H1 (cell line): ENCODE measurements around the gene SLIT3. TPM values are rescaled to one million over a fixed set of nuclear protein-coding genes. Genes with fewer than 3 reads are reported as not detected.

ENCODE experiments used
- BACH1 ChIP-seq: IDR thresholded peaks from 2 replicates; pipeline ENCODE4 v1.6.1; 2012; ENCODE audit warnings: low read length, improper control_type of control experiment
- CBX5 ChIP-seq: fragments of 300-800, 300-1000 bp; sonication (generic); IDR thresholded peaks from 2 replicates; pipeline ENCODE4 v1.7.1; 2016; ENCODE audit warnings: antibody characterized with exemption, low read length, low read depth
- FOSL1 ChIP-seq: IDR thresholded peaks from 2 replicates; pipeline ENCODE4 v1.6.1; 2011; ENCODE audit warnings: mild to moderate bottlenecking, low read depth, low read length, moderate library complexity; ENCODE audit not compliant: insufficient read depth
- POU5F1 ChIP-seq: IDR thresholded peaks from 2 replicates; pipeline ENCODE4 v1.6.1; 2011; ENCODE audit warnings: low read depth, mild to moderate bottlenecking, low read length, moderate library complexity
- SP1 ChIP-seq: IDR thresholded peaks from 2 replicates; pipeline ENCODE4 v1.6.1; 2011; ENCODE audit warnings: low read depth, low read length
- ZNF274 ChIP-seq: IDR thresholded peaks from 2 replicates; pipeline ENCODE4 v1.7.0; 2012; ENCODE audit warnings: low read length, borderline replicate concordance; ENCODE audit errors: extremely low read depth
- polyA plus RNA-seq, 7 experiments: library from polyadenylated mRNA; depleted of rRNA in 3 of 7; stranded (reverse) in 5 of 7; unstranded in 2 of 7; fragments of >200 nt in 5 of 7; fragments of 200-250 nt in 2 of 7; gene quantifications; 1 replicate in 5 of 7; 2 replicates in 1 of 7; 4 replicates in 1 of 7; pipeline versions ENCODE4 v1.2.1 to v1.2.3, GENCODE V29; 2011 to 2013; ENCODE audit warnings: missing spikeins in 2 of 7, mixed read lengths in 2 of 7
- total RNA-seq: library from RNA; stranded (reverse); fragmentation: NEBNext Ultra II Directional; extraction: Animal tissue kit (Norgen Biotek cat#: 25700); gene quantifications from 2 replicates; pipeline ENCODE4 v1.2.1, GENCODE V29; 2021
- TF ChIP-seq, protein P1 (sequence below), 3 experiments: IDR thresholded peaks; 1 replicate in 2 of 3; 2 replicates in 1 of 3; pipeline versions ENCODE4 v1.5.1 to v1.6.1; 2011; ENCODE audit warnings: low read length in 3 of 3, mild to moderate bottlenecking in 3 of 3, inconsistent platforms in 2 of 3, low read depth in 1 of 3, moderate library complexity in 1 of 3; ENCODE audit not compliant: insufficient read depth in 1 of 3; ENCODE audit errors: control extremely low read depth in 1 of 3
- TF ChIP-seq, protein P2 (sequence below): IDR thresholded peaks from 2 replicates; pipeline ENCODE4 v1.6.1; 2011; ENCODE audit warnings: low read depth, mild to moderate bottlenecking, low read length; ENCODE audit not compliant: insufficient read depth
- TF ChIP-seq, protein P3 (sequence below): IDR thresholded peaks from 2 replicates; pipeline ENCODE4 v1.6.1; 2012; ENCODE audit warnings: inconsistent platforms

SLIT3 gene
- total and polyA plus RNA-seq, 2 of the 8 experiments (the other 6 are each of a cell fraction or from before 2014, with no cell fraction given): 1.1 to 1.2 TPM

DNA sequence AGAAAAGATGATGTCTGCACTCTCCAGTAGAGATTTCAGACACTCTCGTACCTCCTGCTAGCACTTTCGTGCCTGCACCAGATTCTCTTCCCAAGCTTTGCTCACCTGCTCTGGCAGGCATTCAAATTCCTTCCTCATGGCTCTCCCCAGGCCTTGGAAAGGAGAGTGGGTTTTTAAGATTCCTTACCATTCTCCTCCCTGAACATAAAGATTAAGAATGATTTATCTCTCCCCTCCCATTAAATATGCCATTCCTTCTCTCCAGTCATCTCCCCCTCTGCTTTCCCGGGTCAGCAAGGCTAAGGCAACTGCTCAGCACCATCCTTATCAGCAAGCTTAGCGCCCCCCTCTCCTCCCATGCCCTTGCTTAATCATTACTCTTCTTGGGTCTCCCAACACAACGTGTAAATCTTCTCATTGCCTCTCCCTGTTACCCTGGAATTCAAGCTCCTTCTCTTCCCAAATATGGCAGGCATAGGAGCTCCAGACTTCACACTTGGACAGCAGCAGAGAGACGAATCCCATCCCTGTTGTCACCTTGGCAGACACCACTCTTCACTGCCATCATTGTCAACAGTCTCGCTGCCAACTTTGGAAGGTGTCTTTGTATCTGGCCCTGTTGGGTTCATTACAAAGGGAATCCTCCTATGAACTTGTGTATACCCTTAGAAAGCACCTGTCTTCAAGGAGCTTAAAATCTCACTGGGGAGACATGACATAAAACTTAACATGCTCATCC is 332.9 kb downstream of the SLIT3 start (continued):
- TF ChIP-seq, protein P1, sequence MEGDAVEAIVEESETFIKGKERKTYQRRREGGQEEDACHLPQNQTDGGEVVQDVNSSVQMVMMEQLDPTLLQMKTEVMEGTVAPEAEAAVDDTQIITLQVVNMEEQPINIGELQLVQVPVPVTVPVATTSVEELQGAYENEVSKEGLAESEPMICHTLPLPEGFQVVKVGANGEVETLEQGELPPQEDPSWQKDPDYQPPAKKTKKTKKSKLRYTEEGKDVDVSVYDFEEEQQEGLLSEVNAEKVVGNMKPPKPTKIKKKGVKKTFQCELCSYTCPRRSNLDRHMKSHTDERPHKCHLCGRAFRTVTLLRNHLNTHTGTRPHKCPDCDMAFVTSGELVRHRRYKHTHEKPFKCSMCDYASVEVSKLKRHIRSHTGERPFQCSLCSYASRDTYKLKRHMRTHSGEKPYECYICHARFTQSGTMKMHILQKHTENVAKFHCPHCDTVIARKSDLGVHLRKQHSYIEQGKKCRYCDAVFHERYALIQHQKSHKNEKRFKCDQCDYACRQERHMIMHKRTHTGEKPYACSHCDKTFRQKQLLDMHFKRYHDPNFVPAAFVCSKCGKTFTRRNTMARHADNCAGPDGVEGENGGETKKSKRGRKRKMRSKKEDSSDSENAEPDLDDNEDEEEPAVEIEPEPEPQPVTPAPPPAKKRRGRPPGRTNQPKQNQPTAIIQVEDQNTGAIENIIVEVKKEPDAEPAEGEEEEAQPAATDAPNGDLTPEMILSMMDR (IDR thresholded peaks at IDR 0.05; ENCODE audit: control extremely low read depth in 1 of 3, insufficient read depth in 1 of 3, low read depth in 1 of 3, low read length in 3 of 3): no peak
- TF ChIP-seq, protein P2, sequence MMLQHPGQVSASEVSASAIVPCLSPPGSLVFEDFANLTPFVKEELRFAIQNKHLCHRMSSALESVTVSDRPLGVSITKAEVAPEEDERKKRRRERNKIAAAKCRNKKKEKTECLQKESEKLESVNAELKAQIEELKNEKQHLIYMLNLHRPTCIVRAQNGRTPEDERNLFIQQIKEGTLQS: no peak
- TF ChIP-seq, protein P3, sequence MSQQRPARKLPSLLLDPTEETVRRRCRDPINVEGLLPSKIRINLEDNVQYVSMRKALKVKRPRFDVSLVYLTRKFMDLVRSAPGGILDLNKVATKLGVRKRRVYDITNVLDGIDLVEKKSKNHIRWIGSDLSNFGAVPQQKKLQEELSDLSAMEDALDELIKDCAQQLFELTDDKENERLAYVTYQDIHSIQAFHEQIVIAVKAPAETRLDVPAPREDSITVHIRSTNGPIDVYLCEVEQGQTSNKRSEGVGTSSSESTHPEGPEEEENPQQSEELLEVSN: no peak
- no peak for TF ChIP-seq ZNF274
- no peak for TF ChIP-seq POU5F1
- no peak for TF ChIP-seq BACH1
- no peak for TF ChIP-seq FOSL1
- no peak for TF ChIP-seq SP1
- no peak for TF ChIP-seq CBX5
